Testis (tissue), 2 donors: ENCODE data around the gene CDC42SE2.

Experiments
- POLR2A ChIP-seq: fragments of 450-650 bp; IDR thresholded peaks from one replicate; pipeline ENCODE4 v1.6.1; 2017; ENCODE audit warnings: antibody characterized with exemption, mild to moderate bottlenecking, moderate library complexity
- TF ChIP-seq, protein P1 (sequence below), 3 experiments: fragments of 450-650 bp in 2 of 3; fragments of 200-600 bp in 1 of 3; sonication (generic) in 1 of 3; IDR thresholded peaks; one replicate each; pipeline ENCODE4 v1.5.1; 2016 to 2019; ENCODE audit warnings: antibody characterized with exemption in 3 of 3, mild to moderate bottlenecking in 2 of 3, moderate library complexity in 1 of 3

DNA sequence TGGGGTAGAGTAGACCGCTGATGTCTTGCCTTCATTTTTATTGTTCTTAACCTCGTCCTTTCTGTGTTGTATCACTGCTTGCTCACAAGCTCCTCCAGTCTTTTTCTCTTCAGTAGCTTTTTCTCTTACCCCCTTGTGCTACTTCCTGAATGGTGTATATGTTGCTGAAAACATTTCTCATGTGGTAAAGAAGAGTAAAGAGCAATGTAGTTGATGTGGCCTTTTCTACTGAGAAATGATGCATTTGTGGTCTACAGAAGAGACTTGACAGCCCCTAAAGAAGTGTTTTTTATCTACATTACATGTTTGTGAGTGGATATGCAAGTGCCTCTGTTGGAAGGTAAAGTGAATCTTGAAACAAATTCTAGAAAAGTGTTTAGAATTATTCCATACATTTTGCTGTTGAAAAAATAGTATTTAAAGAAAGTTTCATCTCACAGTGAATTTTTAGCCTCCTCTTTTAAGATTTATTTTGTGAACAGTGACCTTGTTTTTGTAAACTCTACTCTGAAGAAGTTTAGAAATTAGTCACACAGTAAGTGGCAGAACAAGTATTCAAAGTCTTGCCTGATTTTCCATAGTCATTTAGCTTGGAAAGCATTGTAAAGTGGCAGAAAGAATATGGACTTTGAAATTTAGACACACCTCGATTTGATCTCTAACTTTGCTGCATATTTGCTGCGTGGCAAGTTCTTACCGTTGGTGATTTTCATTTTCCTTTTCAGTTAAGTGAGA, 17.4 kb downstream of the CDC42SE2 start:
- no peak for TF ChIP-seq POLR2A
- TF ChIP-seq, protein P1, sequence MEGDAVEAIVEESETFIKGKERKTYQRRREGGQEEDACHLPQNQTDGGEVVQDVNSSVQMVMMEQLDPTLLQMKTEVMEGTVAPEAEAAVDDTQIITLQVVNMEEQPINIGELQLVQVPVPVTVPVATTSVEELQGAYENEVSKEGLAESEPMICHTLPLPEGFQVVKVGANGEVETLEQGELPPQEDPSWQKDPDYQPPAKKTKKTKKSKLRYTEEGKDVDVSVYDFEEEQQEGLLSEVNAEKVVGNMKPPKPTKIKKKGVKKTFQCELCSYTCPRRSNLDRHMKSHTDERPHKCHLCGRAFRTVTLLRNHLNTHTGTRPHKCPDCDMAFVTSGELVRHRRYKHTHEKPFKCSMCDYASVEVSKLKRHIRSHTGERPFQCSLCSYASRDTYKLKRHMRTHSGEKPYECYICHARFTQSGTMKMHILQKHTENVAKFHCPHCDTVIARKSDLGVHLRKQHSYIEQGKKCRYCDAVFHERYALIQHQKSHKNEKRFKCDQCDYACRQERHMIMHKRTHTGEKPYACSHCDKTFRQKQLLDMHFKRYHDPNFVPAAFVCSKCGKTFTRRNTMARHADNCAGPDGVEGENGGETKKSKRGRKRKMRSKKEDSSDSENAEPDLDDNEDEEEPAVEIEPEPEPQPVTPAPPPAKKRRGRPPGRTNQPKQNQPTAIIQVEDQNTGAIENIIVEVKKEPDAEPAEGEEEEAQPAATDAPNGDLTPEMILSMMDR (IDR thresholded peaks at IDR 0.05), result no peak
